SU-DHL-6 (cell line): Measurements from ENCODE around the gene ANKRD50.

ENCODE experiments used
- H2AFZ ChIP-seq: fragments of 200-600 bp; sonication (generic); 2 replicates; pipeline ENCODE4 v1.6.1; 2014; ENCODE audit warnings: low read depth, mild to moderate bottlenecking, moderate library complexity, mixed read lengths, antibody characterized with exemption, low read length; ENCODE audit not compliant: severe bottlenecking
- H3F3A ChIP-seq: fragments of 200-600 bp; shearing (Covaris generic); 2 replicates; pipeline ENCODE4 v1.6.0; 2016; ENCODE audit warnings: antibody characterized with exemption, mild to moderate bottlenecking; ENCODE audit not compliant: insufficient read depth
- H3K27ac ChIP-seq: fragments of 200-600 bp; sonication (generic); 2 replicates; pipeline ENCODE4 v1.5.1; 2016; ENCODE audit warnings: low read depth, mild to moderate bottlenecking, low read length, moderate library complexity, mixed read lengths
- H3K27me3 ChIP-seq: fragments of 200-600 bp; sonication (generic), shearing (Covaris generic); 2 replicates; pipeline ENCODE4 v1.6.0; 2014; ENCODE audit warnings: mild to moderate bottlenecking, low read length
- H3K36me3 ChIP-seq: fragments of 200-600 bp; sonication (generic); 2 replicates; pipeline ENCODE4 v1.6.1; 2014; ENCODE audit warnings: mild to moderate bottlenecking, low read length, mixed read lengths
- H3K4me2 ChIP-seq: fragments of 300-600, 200-600 bp; shearing (Covaris generic), sonication (generic); 2 replicates; pipeline ENCODE4 v1.6.0; 2014; ENCODE audit warnings: low read length, low read depth, mild to moderate bottlenecking; ENCODE audit not compliant: poor library complexity, severe bottlenecking
- H3K4me3 ChIP-seq: fragments of 200-600 bp; sonication (generic); 2 replicates; pipeline ENCODE4 v1.5.1; 2014; ENCODE audit warnings: antibody characterized with exemption, low read length, mild to moderate bottlenecking, mixed read lengths; ENCODE audit not compliant: insufficient read depth, poor library complexity, severe bottlenecking
- H3K79me2 ChIP-seq: fragments of 200-600 bp; sonication (generic); 2 replicates; pipeline ENCODE4 v1.6.1; 2014; ENCODE audit warnings: mild to moderate bottlenecking, low read length, moderate library complexity; ENCODE audit not compliant: insufficient read depth
- H3K9ac ChIP-seq: fragments of 200-600 bp; sonication (generic); 2 replicates; pipeline ENCODE4 v1.7.0; 2014; ENCODE audit warnings: mild to moderate bottlenecking, low read length
- H3K9me2 ChIP-seq: fragments of 200-600 bp; sonication (generic); replicated peaks from 2 replicates; pipeline ENCODE4 v1.6.1; 2014; ENCODE audit warnings: low read length; ENCODE audit not compliant: insufficient read depth
- H3K9me3 ChIP-seq: fragments of 200-600 bp; sonication (generic); 2 replicates; pipeline ENCODE4 v1.6.1; 2014; ENCODE audit warnings: low read length, mixed read lengths; ENCODE audit not compliant: insufficient read depth
- H4K20me1 ChIP-seq: fragments of 200-600 bp; sonication (generic); 2 replicates; pipeline ENCODE4 v1.6.1; 2014; ENCODE audit warnings: low read depth, mild to moderate bottlenecking, antibody characterized with exemption, low read length, moderate library complexity, mixed read lengths
- CTCF ChIP-seq: fragments of 200-600 bp; sonication (generic); IDR thresholded peaks from one replicate; pipeline ENCODE4 v1.5.1; 2017; ENCODE audit warnings: antibody characterized with exemption, mild to moderate bottlenecking, low read length, moderate library complexity; ENCODE audit not compliant: insufficient read depth, poor library complexity, severe bottlenecking
- EZH2phosphoT487 ChIP-seq: fragments of 200-600 bp; sonication (generic), shearing (Covaris generic); conservative IDR thresholded peaks from 2 replicates; pipeline ENCODE4 v1.6.1; 2018; ENCODE audit warnings: mild to moderate bottlenecking, antibody characterized with exemption, low read length, moderate library complexity, mixed read lengths

ANKRD50 gene

GRCh38 chr4:124636788-124637187 is 75.7 kb downstream of the ANKRD50 start:
- no peak overlapping the region for H2AFZ ChIP-seq
- H3K9ac ChIP-seq, result no peak overlapping the region
- no peaks in the 10 kb centered on the region for H3K9me3 ChIP-seq
- H4K20me1 ChIP-seq, result no peaks in the 10 kb centered on the region
- TF ChIP-seq EZH2phosphoT487, result no peak
- no peak for TF ChIP-seq CTCF
- no peaks in the 10 kb centered on the region for H3K9me2 ChIP-seq
- H3K27ac ChIP-seq, result no peak overlapping the region
- no peaks in the 10 kb centered on the region for H3K79me2 ChIP-seq
- H3K36me3 ChIP-seq, result no peaks in the 10 kb centered on the region
- H3F3A ChIP-seq, result no peaks in the 10 kb centered on the region
- no peak overlapping the region for H3K4me2 ChIP-seq
- no peaks in the 10 kb centered on the region for H3K27me3 ChIP-seq
- no peak overlapping the region for H3K4me3 ChIP-seq

- Histone ChIP-seq H3K9me3 (no peaks in the 10 kb centered on the region), H4K20me1 (no peaks in the 10 kb centered on the region), H3K9me2 (no peaks in the 10 kb centered on the region), H3K4me3 (no peak overlapping the region), H3K36me3 (no peaks in the 10 kb centered on the region), H3K79me2 (no peaks in the 10 kb centered on the region), H3K27ac (no peak overlapping the region), H3F3A (no peaks in the 10 kb centered on the region), H3K9ac (no peak overlapping the region), H3K4me2 (no peak overlapping the region), H3K27me3 (no peaks in the 10 kb centered on the region), H2AFZ (no peak overlapping the region)
- TF ChIP-seq CTCF, result no peak
- no peak for TF ChIP-seq EZH2phosphoT487
Measured at GRCh38 chr4:124635331-124635730, 77.2 kb downstream of the ANKRD50 start.

GRCh38 chr4:124633285-124633941 is 79.1 kb downstream of the ANKRD50 start:
- H3K36me3 ChIP-seq, result no peaks in the 10 kb centered on the region
- no peak overlapping the region for H3K27ac ChIP-seq
- H3K9me2 ChIP-seq, result no peaks in the 10 kb centered on the region
- H3K9me3 ChIP-seq, result no peaks in the 10 kb centered on the region
- H3F3A ChIP-seq, result no peaks in the 10 kb centered on the region
- TF ChIP-seq CTCF, result no peak
- TF ChIP-seq EZH2phosphoT487, result no peak
- no peak overlapping the region for H3K4me3 ChIP-seq
- H3K4me2 ChIP-seq, result no peak overlapping the region
- H4K20me1 ChIP-seq, result no peaks in the 10 kb centered on the region
- no peaks in the 10 kb centered on the region for H3K27me3 ChIP-seq
- no peaks in the 10 kb centered on the region for H3K79me2 ChIP-seq
- no peak overlapping the region for H3K9ac ChIP-seq
- no peak overlapping the region for H2AFZ ChIP-seq
